Rectal smooth muscle tissue (tissue), 1 donor: ENCODE results near the gene SNED1.

Experiments
- H3K27ac ChIP-seq: one replicate; pipeline ENCODE4 v1.7.0; 2013; ENCODE audit warnings: low read depth, low read length, inconsistent platforms
- H3K27me3 ChIP-seq: one replicate; pipeline ENCODE4 v1.7.0; 2013; ENCODE audit warnings: low read length; ENCODE audit not compliant: control insufficient read depth, insufficient read depth
- H3K36me3 ChIP-seq: one replicate; pipeline ENCODE4 v1.7.0; 2013; ENCODE audit warnings: low read length; ENCODE audit not compliant: control insufficient read depth, insufficient read depth
- H3K4me1 ChIP-seq: one replicate; pipeline ENCODE4 v1.7.0; 2013; ENCODE audit warnings: low read length; ENCODE audit not compliant: control insufficient read depth, insufficient read depth
- H3K4me3 ChIP-seq: one replicate; pipeline ENCODE4 v1.7.0; 2013; ENCODE audit warnings: low read length
- H3K9ac ChIP-seq: one replicate; pipeline ENCODE4 v1.7.0; 2013; ENCODE audit warnings: low read length

SNED1 gene

DNA sequence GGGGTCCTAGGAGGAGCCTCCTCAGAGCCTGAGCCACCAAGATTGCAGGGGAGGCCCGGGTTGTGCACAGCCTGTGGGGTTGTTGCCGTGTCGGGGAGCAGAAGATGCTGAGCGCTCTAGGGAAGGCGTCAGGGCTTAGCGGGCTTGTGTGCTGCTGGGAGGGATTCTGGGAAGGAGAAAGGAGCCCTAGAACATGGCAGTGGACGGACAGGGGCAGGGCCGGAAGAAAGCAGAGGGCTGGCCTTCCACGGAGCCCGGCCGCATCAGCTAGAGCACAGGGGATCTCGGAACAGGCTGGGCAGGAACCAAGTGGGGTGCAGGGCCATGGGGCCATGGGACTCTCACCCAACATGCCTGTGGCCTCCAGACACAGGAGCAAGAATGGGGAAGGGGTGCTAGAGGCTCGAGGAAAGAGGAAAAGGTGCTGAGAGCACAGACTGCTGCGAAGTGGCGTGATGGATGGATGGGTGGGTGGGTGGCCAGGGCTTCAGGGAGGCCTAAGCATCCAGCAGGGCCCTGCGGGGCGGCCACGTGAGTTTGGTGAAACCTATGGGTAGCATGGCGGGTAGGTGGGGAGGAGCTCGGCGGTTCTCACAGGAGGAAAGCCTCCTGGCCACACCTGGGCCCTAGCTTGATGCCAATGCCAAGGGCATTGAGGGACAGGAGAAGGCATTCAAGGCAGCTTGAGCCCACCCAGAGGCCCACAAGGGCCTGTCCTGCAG lies 67.9 kb downstream of the SNED1 start:
- Histone ChIP-seq H3K36me3 (no peaks in the 10 kb centered on the region), H3K4me3 (no peak overlapping the region), H3K9ac (no peak overlapping the region), H3K4me1 (no peaks in the 10 kb centered on the region), H3K27ac (no peak overlapping the region), H3K27me3 (no peaks in the 10 kb centered on the region)

DNA sequence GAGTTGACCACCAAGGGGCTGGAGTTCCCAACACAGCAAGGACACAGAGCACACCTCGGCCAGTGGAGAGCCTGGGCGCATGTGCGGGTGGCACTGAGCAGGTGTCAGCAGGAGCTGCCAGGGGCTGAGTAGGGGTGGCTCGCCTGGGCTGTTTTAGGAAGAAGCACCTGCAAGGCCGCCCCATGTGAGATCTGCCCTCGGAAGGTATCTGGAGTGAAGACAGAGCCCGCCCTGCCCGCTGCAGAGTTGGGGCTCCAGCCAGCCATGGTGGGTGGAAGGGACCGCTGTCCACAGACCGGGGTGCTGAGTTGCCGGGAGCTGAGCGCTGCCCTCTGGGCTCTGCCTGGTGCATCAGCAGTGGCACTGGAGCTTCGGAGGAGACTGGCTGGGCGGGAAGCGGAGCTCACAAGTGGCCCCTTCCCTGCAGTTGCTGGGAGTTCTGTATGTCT lies 68.5 kb downstream of the SNED1 start:
- Histone ChIP-seq H3K4me3 (no peak overlapping the region), H3K27ac (no peak overlapping the region), H3K36me3 (no peaks in the 10 kb centered on the region), H3K27me3 (no peaks in the 10 kb centered on the region), H3K9ac (no peak overlapping the region), H3K4me1 (no peaks in the 10 kb centered on the region)

DNA sequence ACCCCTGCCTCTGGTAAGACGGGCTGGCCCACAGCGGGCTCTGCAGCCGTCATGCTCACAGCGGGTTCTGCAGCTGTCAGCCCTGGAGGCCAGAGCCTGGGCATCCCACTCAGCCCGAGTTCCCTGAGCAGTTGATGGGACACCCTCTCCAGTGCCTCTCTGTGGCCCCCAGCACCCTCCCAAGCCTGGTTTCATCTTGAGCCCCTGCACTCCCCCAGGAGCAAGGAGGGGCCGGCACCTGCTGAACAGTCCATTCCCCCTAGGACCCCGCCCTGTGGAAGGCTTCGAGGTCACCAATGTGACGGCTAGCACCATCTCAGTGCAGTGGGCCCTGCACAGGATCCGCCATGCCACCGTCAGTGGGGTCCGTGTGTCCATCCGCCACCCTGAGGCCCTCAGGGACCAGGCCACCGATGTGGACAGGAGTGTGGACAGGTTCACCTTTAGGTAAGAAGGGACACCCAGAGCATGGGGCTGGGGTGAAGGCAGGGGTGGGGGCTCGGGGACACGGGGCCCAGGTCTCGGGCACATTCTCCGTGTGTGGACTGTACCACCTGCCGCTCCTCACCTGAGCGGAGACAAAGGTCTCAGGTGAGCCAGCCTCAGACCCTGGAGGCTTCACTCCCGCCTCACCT lies 69.2 kb downstream of the SNED1 start:
- H3K36me3 ChIP-seq = no peaks in the 10 kb centered on the region
- no peaks in the 10 kb centered on the region for H3K4me1 ChIP-seq
- no peak overlapping the region for H3K4me3 ChIP-seq
- H3K27me3 ChIP-seq = no peaks in the 10 kb centered on the region
- H3K9ac ChIP-seq = no peak overlapping the region
- H3K27ac ChIP-seq = no peak overlapping the region

DNA sequence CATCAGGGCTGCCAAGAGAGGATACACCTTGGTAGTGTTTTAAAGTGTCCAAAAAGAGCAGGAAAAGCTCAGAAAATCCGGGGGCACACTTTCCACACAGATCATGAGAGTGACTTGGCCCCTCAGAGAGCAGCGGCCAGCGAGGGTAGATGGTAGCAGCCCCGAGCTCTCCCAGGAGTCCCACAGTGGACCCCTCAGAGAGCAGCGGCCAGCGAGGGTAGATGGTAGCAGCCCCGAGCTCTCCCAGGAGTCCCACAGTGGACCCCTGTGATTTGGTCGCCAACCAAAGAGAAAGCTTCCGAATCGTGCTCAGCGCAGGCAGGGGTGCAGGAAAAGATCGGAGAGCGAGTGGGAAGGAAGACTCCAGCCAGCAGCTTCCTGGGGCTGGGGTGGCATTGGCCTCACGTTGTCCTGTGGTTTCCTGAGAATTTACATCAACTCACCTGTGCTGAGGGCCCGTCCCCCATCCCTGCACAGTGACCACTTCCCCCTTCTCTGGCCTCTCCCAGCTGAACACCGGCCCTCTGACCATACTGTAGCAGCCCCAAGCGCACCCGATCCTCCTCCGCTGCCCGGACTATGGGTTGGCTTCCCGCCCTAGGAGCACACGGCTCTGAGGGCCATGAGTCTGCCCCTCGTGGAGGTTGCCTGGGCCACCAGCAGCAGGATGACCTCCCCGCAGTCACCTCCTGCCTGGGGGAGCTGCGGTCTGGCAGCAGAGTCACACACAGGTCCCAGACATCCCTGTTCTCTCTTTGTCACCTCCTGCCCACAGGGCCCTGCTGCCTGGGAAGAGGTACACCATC lies 69.9 kb downstream of the SNED1 start:
- Histone ChIP-seq H3K9ac (no peak overlapping the region), H3K36me3 (no peaks in the 10 kb centered on the region), H3K27me3 (no peaks in the 10 kb centered on the region), H3K4me3 (no peak overlapping the region), H3K4me1 (no peaks in the 10 kb centered on the region), H3K27ac (no peak overlapping the region)

DNA sequence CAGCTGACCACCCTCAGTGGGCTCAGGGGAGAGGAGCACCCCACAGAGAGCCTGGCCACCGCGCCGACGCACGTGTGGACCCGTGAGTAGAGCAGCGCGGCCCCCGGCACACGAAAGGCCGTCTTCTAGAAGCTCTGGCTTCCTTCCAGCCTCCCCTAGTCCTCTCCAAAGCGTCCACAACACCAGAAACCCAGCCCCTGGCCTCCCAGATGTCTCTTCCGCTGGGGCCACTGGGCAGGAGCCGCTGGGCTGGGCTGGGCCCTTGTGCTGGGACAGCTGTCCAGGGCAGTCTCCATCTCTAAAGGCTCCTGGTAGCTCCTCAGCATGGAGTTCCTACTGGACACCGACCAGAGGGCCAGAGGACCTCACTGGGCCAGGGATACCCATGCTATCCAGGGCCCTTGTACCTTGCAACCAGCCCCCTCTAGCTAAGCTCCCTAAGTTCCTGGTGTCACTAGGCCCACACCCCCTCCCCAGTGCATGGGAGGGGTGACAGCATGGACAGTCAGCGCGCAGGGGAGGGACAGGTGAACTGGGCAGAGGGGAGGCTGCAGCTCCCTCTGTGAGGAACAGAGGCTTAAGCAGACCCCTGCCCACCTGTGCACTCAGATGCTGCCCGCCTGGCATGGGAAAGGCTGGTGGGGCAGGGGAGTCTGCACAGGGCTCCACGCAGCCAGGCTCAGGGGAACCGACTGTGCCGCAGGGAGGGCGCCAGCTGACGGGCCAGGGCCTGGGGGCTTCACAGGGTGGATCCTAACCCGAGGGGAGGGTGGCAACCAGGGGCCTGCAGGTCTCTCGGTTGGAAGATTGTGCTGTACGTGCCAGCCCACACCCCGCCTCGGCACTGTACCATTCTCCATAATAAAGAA lies 70.8 kb downstream of the SNED1 start:
- Histone ChIP-seq H3K27me3 (no peaks in the 10 kb centered on the region), H3K27ac (no peak overlapping the region), H3K4me1 (no peaks in the 10 kb centered on the region), H3K36me3 (no peaks in the 10 kb centered on the region), H3K4me3 (no peak overlapping the region), H3K9ac (no peak overlapping the region)

DNA sequence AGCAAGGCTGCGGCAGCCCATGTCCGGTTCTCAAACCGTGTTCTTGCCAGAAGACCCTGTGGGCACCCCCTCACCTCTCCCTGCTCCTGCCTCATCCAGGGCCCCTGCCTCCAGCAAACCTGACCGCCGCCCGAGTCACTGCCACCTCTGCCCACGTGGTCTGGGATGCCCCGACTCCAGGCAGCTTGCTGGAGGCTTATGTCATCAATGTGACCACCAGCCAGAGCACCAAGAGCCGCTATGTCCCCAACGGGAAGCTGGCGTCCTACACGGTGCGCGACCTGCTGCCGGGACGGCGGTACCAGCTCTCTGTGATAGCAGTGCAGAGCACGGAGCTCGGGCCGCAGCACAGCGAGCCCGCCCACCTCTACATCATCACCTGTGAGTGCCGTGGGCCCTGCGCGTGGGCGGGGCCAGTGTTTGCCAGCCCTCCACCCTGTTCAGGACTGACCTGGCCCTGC lies 71.4 kb downstream of the SNED1 start:
- H3K9ac ChIP-seq = no peak overlapping the region
- no peak overlapping the region for H3K27ac ChIP-seq
- no peaks in the 10 kb centered on the region for H3K36me3 ChIP-seq
- H3K27me3 ChIP-seq = no peaks in the 10 kb centered on the region
- no peak overlapping the region for H3K4me3 ChIP-seq
- no peaks in the 10 kb centered on the region for H3K4me1 ChIP-seq

DNA sequence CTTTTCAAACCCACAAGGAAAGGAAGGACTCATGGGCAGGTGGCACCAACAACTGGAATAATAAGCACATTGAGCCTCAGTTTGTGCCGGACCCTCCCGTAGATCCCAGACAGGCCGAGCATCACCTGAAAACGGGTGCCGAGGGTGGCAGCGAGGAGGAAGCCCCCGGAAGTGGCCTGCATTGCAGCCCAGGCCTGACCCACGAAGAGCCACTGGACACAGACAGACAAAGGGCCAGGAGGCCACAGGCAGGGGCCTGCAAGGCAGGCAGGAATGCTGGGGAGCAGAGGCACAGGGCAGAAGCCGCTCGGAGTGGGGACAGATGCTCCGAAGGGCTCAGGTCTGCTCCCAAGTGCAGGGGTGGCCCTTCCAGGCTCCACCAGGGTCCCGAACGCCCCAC lies 71.9 kb downstream of the SNED1 start:
- Histone ChIP-seq H3K4me3 (no peak overlapping the region), H3K4me1 (no peaks in the 10 kb centered on the region), H3K9ac (no peak overlapping the region), H3K36me3 (no peaks in the 10 kb centered on the region), H3K27me3 (no peaks in the 10 kb centered on the region), H3K27ac (no peak overlapping the region)

DNA sequence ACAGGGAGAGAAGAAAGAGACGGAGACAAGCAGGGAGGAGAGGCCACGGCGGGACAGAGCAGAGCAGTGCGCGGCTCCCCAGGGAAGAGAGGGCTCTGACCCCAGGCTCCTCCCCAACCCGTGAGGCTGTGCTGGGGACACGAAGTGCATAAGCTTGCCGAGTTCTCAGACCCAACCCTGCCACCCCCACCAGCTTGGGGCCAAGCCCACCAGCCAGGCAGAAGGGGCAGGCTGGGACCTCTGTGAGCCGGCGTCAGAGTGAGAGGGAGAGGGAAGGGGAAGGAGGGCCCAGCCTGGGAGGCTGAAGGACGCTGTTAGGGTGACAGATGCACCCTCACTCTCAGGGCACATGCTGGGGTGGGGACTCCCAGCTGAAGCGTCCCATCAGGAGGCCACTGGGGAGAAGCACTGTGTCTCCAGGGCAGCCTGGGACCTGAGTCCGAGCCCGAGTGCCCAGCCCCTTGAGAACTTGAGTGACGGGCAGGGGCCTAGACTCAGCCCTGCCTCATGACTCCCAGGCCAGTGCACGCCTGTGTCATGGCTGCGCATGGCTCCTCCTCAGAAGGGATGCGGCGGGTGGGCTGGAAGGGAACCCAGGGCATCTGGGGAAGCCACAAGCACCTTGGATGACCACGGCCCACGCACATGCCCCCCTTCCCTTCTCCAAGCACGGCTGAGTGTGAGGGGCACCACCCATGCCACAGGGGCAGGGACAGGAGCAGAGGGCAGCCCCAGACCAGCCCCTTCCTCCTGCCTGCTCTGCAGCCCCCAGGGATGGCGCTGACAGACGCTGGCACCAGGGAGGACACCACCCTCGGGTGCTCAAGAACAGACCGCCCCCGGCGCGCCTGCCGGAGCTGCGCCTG lies 72.6 kb downstream of the SNED1 start:
- Histone ChIP-seq H3K4me3 (no peak overlapping the region), H3K36me3 (no peaks in the 10 kb centered on the region)

DNA sequence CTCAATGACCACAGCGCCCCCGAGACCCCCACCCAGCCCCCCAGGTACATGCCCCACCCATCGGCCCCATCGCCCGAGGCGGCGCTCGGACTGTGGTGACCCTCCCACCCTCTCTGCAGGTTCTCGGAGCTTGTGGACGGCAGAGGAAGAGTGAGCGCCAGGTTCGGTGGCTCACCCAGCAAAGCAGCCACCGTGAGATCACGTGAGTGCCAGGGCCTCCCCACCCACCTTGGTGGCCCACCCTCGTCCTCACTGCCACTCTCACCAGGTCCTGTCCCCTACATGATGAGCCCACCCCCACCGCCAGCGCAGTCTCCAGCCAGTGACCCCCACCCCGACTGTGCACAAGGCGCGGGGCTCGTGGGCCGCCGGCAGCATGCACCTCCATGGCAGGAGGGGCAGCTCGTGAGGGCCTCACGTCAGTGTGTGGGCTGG lies 73.3 kb downstream of the SNED1 start:
- Histone ChIP-seq H3K36me3 (no peaks in the 10 kb centered on the region), H3K9ac (no peak overlapping the region), H3K27ac (no peak overlapping the region)

More for the DNA sequence above, 72.6 kb downstream of the SNED1 start:
- H3K27me3 ChIP-seq = no peaks in the 10 kb centered on the region
- H3K4me1 ChIP-seq = no peaks in the 10 kb centered on the region
- no peak overlapping the region for H3K9ac ChIP-seq
- H3K27ac ChIP-seq = no peak overlapping the region

DNA sequence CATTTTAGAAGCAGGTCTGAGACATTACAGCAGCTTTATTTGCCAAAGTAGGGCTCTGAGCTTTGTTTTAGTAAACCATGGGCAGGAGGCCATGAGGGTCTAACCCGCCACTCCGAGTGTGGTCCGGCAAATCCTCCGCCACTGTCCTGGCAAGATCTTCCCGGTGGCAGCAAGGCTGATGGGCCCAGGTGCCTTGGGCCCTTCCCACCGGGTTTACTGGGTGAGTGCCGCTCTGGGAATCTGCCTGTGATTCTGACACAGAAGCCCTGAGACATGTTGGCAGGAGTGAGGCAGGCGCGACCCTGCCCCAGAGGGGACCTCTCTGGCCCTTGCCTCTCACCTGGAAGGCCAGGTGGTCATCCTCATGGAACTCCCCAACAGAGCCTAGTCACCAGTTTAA lies 73.7 kb downstream of the SNED1 start:
- Histone ChIP-seq H3K36me3 (no peaks in the 10 kb centered on the region), H3K27me3 (no peaks in the 10 kb centered on the region), H3K4me3 (no peak overlapping the region)

More for the DNA sequence above, 73.3 kb downstream of the SNED1 start:
- Histone ChIP-seq H3K27me3 (no peaks in the 10 kb centered on the region), H3K4me1 (no peaks in the 10 kb centered on the region), H3K4me3 (no peak overlapping the region)

DNA sequence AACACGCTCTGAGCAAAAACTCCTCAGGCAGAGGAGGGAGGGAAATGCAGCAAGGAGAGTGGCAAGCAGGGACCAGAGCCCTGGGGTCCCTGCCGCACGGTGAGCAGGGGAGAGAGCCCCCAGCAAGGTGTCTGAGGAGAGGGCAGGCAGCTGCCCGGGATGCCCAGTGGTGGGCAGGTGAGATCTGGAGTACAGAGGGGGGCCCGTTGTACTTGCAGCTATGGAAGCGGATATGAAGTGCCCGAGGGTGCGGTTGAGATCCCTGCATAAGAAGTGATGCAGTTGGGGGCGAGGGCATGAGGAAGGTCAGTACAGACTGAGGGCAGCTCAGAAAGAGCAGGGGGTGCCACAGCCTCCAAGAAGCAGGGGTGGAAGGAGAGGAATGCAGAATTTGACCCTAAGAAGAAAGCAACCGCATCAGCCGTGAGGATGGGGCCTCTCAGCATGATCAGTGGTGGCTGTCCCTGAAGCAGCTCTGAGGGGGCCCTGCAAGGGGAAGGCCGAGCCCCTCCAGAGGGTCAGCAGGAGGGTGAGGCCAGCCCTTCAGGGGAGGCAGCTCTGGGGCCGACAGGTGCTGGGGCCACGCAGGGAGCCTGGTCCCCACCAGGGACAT lies 74.2 kb downstream of the SNED1 start:
- Histone ChIP-seq H3K4me1 (no peaks in the 10 kb centered on the region), H3K36me3 (no peaks in the 10 kb centered on the region), H3K9ac (no peak overlapping the region), H3K27me3 (no peaks in the 10 kb centered on the region), H3K27ac (no peak overlapping the region), H3K4me3 (no peak overlapping the region)

More for the DNA sequence above, 73.7 kb downstream of the SNED1 start:
- Histone ChIP-seq H3K9ac (no peak overlapping the region), H3K4me1 (no peaks in the 10 kb centered on the region), H3K27ac (no peak overlapping the region)
